Natural killer cell (primary cell): ENCODE results near the gene KDM4C. TPM values are rescaled to one million over a fixed set of nuclear protein-coding genes. Genes with fewer than 3 reads are reported as not detected.
A peak's percentile ranks its signal among the peaks of the same experiment; 100 is the strongest.

ENCODE experiments used
- ATAC-seq, 3 donors: fragments of 150-1000 bp in 2 of 3; fragments of 200-7000 bp in 1 of 3; cut with Tn5 transposase; 1 replicate in 1 of 3; 2 replicates in 2 of 3; pipeline ENCODE4 v1.10.0; 2021; ENCODE audit warnings: mild to moderate bottlenecking in 2 of 3, moderate library complexity in 2 of 3
- DNase-seq, 2 donors: peaks; one replicate each; pipeline versions ENCODE4 v3.0.0 to v3.0.0-alpha.2; 2013 to 2021; ENCODE audit warnings: mixed read lengths in 1 of 2
- H3K27ac ChIP-seq: one replicate; pipeline ENCODE4 v1.5.1; 2013; ENCODE audit warnings: mild to moderate bottlenecking, low read length
- H3K27me3 ChIP-seq: one replicate; pipeline ENCODE4 v1.6.1; 2013; ENCODE audit warnings: low read length; ENCODE audit not compliant: control insufficient read depth, insufficient read depth
- H3K36me3 ChIP-seq: one replicate; pipeline ENCODE4 v1.6.1; 2013; ENCODE audit warnings: low read length; ENCODE audit not compliant: control insufficient read depth, insufficient read depth
- H3K4me1 ChIP-seq: one replicate; pipeline ENCODE4 v1.6.1; 2013; ENCODE audit warnings: low read length; ENCODE audit not compliant: control insufficient read depth, insufficient read depth
- H3K4me3 ChIP-seq: one replicate; pipeline ENCODE4 v1.5.1; 2013; ENCODE audit warnings: low read length
- H3K9me3 ChIP-seq: one replicate; pipeline ENCODE4 v1.6.1; 2013; ENCODE audit warnings: low read length; ENCODE audit not compliant: control insufficient read depth, insufficient read depth
- H3K27ac Mint-ChIP-seq, 2 donors: one replicate each; pipeline ENCODE4 v1.8.0; 2022; ENCODE audit warnings: mild to moderate bottlenecking in 2 of 2, mixed read lengths in 2 of 2, moderate library complexity in 1 of 2
- H3K27me3 Mint-ChIP-seq, 2 donors: one replicate each; pipeline ENCODE4 v1.8.0; 2022; ENCODE audit warnings: low read depth in 2 of 2, mixed read lengths in 2 of 2
- H3K36me3 Mint-ChIP-seq: one replicate; pipeline ENCODE4 v1.8.0; 2022; ENCODE audit warnings: mixed read lengths
- H3K4me1 Mint-ChIP-seq, 2 donors: one replicate each; pipeline ENCODE4 v1.8.0; 2022; ENCODE audit warnings: mixed read lengths in 2 of 2
- H3K4me3 Mint-ChIP-seq: one replicate; pipeline ENCODE4 v1.8.0; 2022; ENCODE audit warnings: mild to moderate bottlenecking, moderate library complexity, mixed read lengths
- H3K9me3 Mint-ChIP-seq, 2 donors: one replicate each; pipeline ENCODE4 v1.8.0; 2022; ENCODE audit warnings: mixed read lengths in 2 of 2
- WGBS: methylation state at CpG from one replicate; pipeline ENCODE4 v1.1.7; 2013; ENCODE audit warnings: missing lambda C conversion rate; ENCODE audit not compliant: insufficient coverage; 5-methylcytosine and 5-hydroxymethylcytosine counted together
- intact Hi-C: fragments of 100-400 bp; cut with micrococcal nuclease; formaldehyde crosslinking; loops from one replicate; pipeline ENCODE4 v1.14.2; 2022
- total RNA-seq, 4 donors: library from RNA; stranded (reverse); fragments of 120-200 nt in 1 of 4; gene quantifications; one replicate each; pipeline versions ENCODE4 v1.2.3 to v1.2.4, GENCODE V29; 2013 to 2022
- TF ChIP-seq, protein P1 (sequence below): fragments of 200-600 bp; IDR thresholded peaks from one replicate; pipeline ENCODE4 v1.8.0; 2022; ENCODE audit warnings: antibody characterized with exemption

The KDM4C gene
- total RNA-seq, 3 donors from 2014 or later (not counting 1 experiment from before 2014, with no cell fraction given): 115 to 137 (median 116) TPM

DNA sequence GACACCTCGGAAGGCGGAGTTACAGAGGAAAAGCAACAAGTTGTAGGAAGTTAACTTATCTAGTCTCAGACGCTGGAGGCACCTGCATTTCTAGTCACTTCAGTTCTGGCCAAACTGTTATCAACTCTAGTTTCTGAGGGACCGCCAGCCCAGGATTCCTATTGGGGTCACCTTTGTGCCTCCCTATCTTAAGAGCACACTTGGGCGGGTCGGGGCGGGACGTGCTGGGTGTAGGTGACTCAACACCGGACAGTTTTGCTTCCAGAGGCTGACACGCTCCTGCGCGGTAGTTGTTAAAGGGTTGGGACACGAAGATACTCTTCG is 679 bp upstream of the KDM4C start:
- H3K9me3 Mint-ChIP-seq: no peaks in the 10 kb centered on the region
- ATAC-seq (peak; percentile 39 to 56 (median 50)), DNase-seq (peak in 1 of 2 donors; percentile 91)
- no peaks in the 10 kb centered on the region for H3K36me3 Mint-ChIP-seq
- Histone ChIP-seq H3K4me3 (peak overlapping the region; percentile 70), H3K27me3 (no peaks in the 10 kb centered on the region), H3K27ac (peak overlapping the region; percentile 96), H3K4me1 (peaks cover 16% of the 10 kb centered on the region), H3K36me3 (no peaks in the 10 kb centered on the region), H3K9me3 (no peaks in the 10 kb centered on the region)
- no peaks in the 10 kb centered on the region for H3K27me3 Mint-ChIP-seq
- peak overlapping the region; percentile 97 for H3K4me3 Mint-ChIP-seq
- TF ChIP-seq, protein P1, sequence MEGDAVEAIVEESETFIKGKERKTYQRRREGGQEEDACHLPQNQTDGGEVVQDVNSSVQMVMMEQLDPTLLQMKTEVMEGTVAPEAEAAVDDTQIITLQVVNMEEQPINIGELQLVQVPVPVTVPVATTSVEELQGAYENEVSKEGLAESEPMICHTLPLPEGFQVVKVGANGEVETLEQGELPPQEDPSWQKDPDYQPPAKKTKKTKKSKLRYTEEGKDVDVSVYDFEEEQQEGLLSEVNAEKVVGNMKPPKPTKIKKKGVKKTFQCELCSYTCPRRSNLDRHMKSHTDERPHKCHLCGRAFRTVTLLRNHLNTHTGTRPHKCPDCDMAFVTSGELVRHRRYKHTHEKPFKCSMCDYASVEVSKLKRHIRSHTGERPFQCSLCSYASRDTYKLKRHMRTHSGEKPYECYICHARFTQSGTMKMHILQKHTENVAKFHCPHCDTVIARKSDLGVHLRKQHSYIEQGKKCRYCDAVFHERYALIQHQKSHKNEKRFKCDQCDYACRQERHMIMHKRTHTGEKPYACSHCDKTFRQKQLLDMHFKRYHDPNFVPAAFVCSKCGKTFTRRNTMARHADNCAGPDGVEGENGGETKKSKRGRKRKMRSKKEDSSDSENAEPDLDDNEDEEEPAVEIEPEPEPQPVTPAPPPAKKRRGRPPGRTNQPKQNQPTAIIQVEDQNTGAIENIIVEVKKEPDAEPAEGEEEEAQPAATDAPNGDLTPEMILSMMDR: no peak
- WGBS: 0% methylated on average over 14 of the region's 14 CpGs
- intact Hi-C loops: loop anchor here (1.0 to 5.0 kb wide), 7 partner anchors 40 to 1130 kb away; partner anchors contain the start of genes RIC1 and UHRF2
- peak overlapping the region; percentile 98 to 99 for H3K27ac Mint-ChIP-seq
- H3K4me1 Mint-ChIP-seq: peaks cover 29 to 45% of the 10 kb centered on the region in 2 donors

DNA sequence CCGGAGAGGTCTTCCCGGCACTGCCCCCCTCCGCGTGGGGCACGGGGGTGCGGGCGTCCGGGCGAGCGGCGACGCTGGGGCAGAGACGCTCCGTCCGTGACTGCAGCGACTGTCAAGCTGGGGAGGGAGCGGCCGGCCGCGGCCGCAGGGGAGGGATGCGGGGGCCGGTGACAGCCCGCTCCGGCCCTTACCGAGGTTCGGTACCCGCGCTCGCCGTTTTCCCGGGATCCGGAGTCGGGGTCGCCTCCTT is 400 bp downstream of the KDM4C start:
- peaks cover 32 to 51% of the 10 kb centered on the region in 2 donors for H3K4me1 Mint-ChIP-seq
- H3K9me3 ChIP-seq: no peaks in the 10 kb centered on the region
- ATAC-seq: peak; percentile 3 to 11 (median 4)
- H3K4me3 ChIP-seq: peak overlapping the region; percentile 70
- no peaks in the 10 kb centered on the region for H3K36me3 ChIP-seq
- H3K27me3 Mint-ChIP-seq: no peaks in the 10 kb centered on the region
- no peaks in the 10 kb centered on the region for H3K27me3 ChIP-seq
- H3K36me3 Mint-ChIP-seq: no peaks in the 10 kb centered on the region
- H3K4me3 Mint-ChIP-seq: peak overlapping the region; percentile 97
- WGBS: under 1% methylated on average over 35 of the region's 35 CpGs
- DNase-seq: no peak
- H3K4me1 ChIP-seq: peaks cover 17% of the 10 kb centered on the region
- intact Hi-C loops: loop anchor here (5.0 kb wide), 4 partner anchors 41 to 1131 kb away; partner anchors contain the start of genes RIC1 and UHRF2
- peaks cover under 1 to 3% of the 10 kb centered on the region in 2 donors for H3K9me3 Mint-ChIP-seq
- TF ChIP-seq, protein P1: no peak
- peak overlapping the region; percentile 96 for H3K27ac ChIP-seq
- H3K27ac Mint-ChIP-seq: peak overlapping the region; percentile 98 to 99

DNA sequence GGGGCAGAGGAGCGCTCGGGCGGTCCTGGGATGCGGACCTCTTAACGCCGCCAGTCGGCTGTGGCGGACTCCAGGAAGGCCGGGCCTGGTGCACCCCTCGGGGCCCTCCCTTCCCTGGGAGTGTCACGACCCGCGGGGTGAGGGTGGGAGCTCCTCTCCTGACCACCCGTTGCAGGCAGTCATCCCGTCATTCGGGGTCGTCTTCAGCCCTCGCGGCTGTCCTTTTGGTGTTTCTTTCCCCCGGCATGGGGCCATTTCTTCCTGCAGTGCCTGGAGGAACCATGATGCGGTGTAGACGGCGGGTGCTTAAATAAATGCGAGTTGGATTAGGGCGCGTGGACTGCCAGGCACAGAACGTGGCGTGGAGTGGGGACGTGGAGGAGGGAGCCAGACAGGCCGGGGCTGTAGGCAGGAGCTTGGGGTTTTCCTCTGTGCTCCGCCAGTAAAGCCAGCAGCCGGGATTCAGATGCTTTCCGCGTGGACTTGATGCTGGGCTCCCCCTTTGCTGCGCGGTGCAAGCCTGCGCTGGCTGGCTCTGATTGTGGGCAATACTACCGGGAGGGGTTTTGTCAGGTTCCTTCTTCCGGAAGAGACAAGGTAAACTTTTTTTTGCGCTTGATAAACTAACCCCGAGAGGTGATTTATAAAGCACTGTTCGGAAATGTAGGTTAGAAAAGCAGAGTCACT is 868 bp downstream of the KDM4C start:
- intact Hi-C loops: loop anchor here (5.0 kb wide), 4 partner anchors 41 to 1131 kb away; partner anchors contain the start of genes RIC1 and UHRF2
- peak; percentile 56 to 83 for DNase-seq

More for the DNA sequence above, 868 bp downstream of the KDM4C start:
- Histone ChIP-seq H3K27me3 (no peaks in the 10 kb centered on the region), H3K9me3 (no peaks in the 10 kb centered on the region), H3K36me3 (no peaks in the 10 kb centered on the region), H3K27ac (peak overlapping the region; percentile 96), H3K4me1 (peaks cover 19% of the 10 kb centered on the region), H3K4me3 (peak overlapping the region; percentile 70)
- Mint-ChIP-seq H3K4me1 (peaks cover 37 to 55% of the 10 kb centered on the region in 2 donors), H3K4me3 (peak overlapping the region; percentile 96), H3K27me3 (no peaks in the 10 kb centered on the region), H3K9me3 (peaks cover 2 to 6% of the 10 kb centered on the region in 2 donors), H3K36me3 (no peaks in the 10 kb centered on the region), H3K27ac (peak overlapping the region; percentile 98 to 99)
- peak; percentile 6 to 21 (median 21) for ATAC-seq
- TF ChIP-seq, protein P1: no peak
- WGBS: 0% methylated on average over 42 of the region's 42 CpGs
